Subcutaneous abdominal adipose tissue (tissue), 5 donors: ENCODE measurements around the gene EID2B.

Experiments
- H3K27ac ChIP-seq: one replicate; pipeline ENCODE4 v1.7.0; 2013; ENCODE audit warnings: low read depth, mild to moderate bottlenecking, inconsistent platforms, low read length, moderate library complexity
- H3K27me3 ChIP-seq, 5 donors: one replicate each; pipeline ENCODE4 v1.7.0; 2013; ENCODE audit warnings: low read length in 5 of 5, inconsistent platforms in 1 of 5; ENCODE audit not compliant: control insufficient read depth in 5 of 5, insufficient read depth in 4 of 5
- H3K36me3 ChIP-seq, 5 donors: one replicate each; pipeline ENCODE4 v1.7.0; 2013; ENCODE audit warnings: low read length in 5 of 5; ENCODE audit not compliant: control insufficient read depth in 5 of 5, insufficient read depth in 5 of 5
- H3K4me1 ChIP-seq, 5 donors: one replicate each; pipeline ENCODE4 v1.7.0; 2013; ENCODE audit warnings: low read length in 5 of 5, mild to moderate bottlenecking in 3 of 5, moderate library complexity in 1 of 5; ENCODE audit not compliant: control insufficient read depth in 5 of 5, insufficient read depth in 5 of 5
- H3K4me3 ChIP-seq, 5 donors: one replicate each; pipeline ENCODE4 v1.7.0; 2013; ENCODE audit warnings: low read length in 5 of 5, low read depth in 1 of 5
- H3K9ac ChIP-seq, 5 donors: one replicate each; pipeline ENCODE4 v1.7.0; 2013; ENCODE audit warnings: low read length in 5 of 5, mild to moderate bottlenecking in 4 of 5, moderate library complexity in 3 of 5
- H3K9me3 ChIP-seq, 5 donors: one replicate each; pipeline ENCODE4 v1.7.0; 2013; ENCODE audit warnings: low read length in 5 of 5; ENCODE audit not compliant: control insufficient read depth in 5 of 5
- donor health status: healthy.
- donor health status: healthy.
- donor health status: healthy.
- donor health status: healthy.
- donor health status: healthy.

EID2B gene

DNA sequence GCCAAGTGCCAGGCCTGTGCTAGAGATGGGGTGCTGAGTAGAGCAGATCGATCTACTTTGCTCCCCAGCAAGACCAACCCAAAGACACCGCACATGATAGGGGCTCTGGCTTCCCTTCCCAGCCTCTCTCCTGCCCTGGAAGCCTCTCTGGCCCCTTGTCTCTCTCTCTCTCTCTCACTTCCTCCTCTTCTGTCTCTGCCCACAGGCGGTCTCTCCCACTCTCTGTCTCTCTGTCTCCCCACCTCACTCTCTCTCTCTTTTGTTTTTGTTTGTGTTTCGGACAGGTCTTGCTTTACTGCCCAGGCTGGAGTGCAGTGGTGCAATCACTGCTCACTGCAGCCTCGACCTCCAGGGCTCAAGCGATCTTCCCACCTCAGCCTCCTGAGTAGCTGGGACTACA, 16.4 kb downstream of the EID2B start:
- H3K9me3 ChIP-seq, result peaks cover 0 to 5% (median 0%) of the 10 kb centered on the region in 5 donors
- H3K36me3 ChIP-seq, result no peaks in the 10 kb centered on the region
- H3K27me3 ChIP-seq, result peaks cover 28 to 47% (median 40%) of the 10 kb centered on the region in 5 donors
- H3K27ac ChIP-seq, result no peak overlapping the region
- H3K4me1 ChIP-seq, result peaks cover 0 to 19% (median 17%) of the 10 kb centered on the region in 5 donors
- H3K9ac ChIP-seq, result no peak overlapping the region
- H3K4me3 ChIP-seq, result no peak overlapping the region

- Histone ChIP-seq H3K4me3 (peak overlapping the region in 4 of 5 donors; percentile 22 to 53 (median 37)), H3K4me1 (peaks cover 0 to 19% (median 17%) of the 10 kb centered on the region in 5 donors), H3K27ac (no peak overlapping the region), H3K9ac (no peak overlapping the region), H3K27me3 (peaks cover 28 to 47% (median 40%) of the 10 kb centered on the region in 5 donors), H3K9me3 (peaks cover 0 to 5% (median 0%) of the 10 kb centered on the region in 5 donors), H3K36me3 (no peaks in the 10 kb centered on the region)
Measured at GRCh38 chr19:39515551-39516191, 17.0 kb downstream of the EID2B start.

DNA sequence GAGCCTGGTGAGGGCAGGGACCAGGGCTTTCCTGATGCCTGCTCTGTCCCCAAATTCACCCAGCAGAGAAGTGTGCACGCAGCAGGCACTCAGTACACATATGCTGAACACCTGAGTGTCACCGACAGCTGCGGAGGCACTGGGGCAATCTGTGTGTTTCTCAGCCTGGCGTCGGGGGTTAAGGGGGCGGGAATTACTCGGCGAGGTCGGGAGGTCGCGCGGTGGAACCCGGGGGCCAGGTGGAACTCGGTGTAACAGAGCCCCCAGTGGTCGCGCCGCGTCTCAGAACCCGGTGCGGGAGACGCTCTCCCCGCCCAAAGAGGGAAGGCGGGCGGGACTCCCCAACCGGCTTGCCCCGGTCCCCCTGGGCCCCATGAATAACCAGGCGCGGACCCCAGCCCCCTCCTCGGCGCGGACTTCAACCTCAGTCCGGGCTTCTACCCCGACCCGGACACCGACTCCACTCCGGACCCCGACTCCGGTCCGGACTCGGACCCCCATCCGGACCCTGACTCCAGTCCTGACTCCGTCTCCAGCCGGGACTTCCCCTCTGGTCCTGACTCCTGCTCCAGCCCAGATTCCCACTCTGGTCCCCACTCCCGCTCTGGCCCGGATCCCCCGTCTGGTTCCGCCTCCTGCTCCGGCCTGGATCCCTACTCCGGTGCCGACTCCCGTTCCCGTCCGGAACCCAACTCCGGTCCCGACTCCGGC, 17.7 kb downstream of the EID2B start, which contains the start of gene SELENOV:
TSS of gene SELENOV (plus strand) at position 300 of the 711 bp plus-strand sequence. CDS start at position 374, 74 bp downstream.
- no peak within 1 kb of the TSS for H3K27ac ChIP-seq
- peaks cover 28 to 47% (median 40%) of the 10 kb centered on the region in 5 donors for H3K27me3 ChIP-seq

DNA sequence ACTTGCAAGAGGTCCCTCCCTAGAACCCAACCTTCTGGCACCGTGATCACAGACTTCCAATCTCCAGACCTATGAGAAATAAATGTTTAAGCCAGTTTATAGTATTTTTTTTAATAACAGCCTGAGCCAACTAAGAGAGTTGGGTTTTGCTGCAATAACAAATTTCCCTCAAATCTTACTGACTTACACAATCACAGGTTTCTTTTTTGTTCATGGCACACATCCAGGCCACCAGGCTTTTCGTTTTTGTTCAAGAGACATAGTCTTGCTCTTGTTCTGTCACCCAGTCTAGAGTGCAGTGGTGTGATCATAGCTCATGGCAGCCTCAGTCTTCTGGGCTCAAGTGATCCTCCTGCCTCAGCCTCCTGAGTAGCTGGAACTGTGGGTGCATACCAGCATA, 19.7 kb downstream of the EID2B start:
- Histone ChIP-seq H3K4me3 (no peak overlapping the region), H3K9ac (no peak overlapping the region), H3K27me3 (peaks cover 31 to 53% (median 48%) of the 10 kb centered on the region in 5 donors), H3K4me1 (peaks cover 0 to 19% (median 17%) of the 10 kb centered on the region in 5 donors), H3K36me3 (no peaks in the 10 kb centered on the region), H3K27ac (no peak overlapping the region), H3K9me3 (peaks cover 0 to 5% (median 0%) of the 10 kb centered on the region in 5 donors)

More for the DNA sequence above, 17.7 kb downstream of the EID2B start, which contains the start of gene SELENOV:
- Histone ChIP-seq H3K9ac (no peak within 1 kb of the TSS), H3K4me1 (peaks cover 0 to 19% (median 17%) of the 10 kb centered on the region in 5 donors), H3K4me3 (peak within 1 kb of the TSS in 4 of 5 donors; percentile 22 to 53 (median 37)), H3K36me3 (no peaks in the 10 kb centered on the region), H3K9me3 (peaks cover 0 to 5% (median 0%) of the 10 kb centered on the region in 5 donors)

DNA sequence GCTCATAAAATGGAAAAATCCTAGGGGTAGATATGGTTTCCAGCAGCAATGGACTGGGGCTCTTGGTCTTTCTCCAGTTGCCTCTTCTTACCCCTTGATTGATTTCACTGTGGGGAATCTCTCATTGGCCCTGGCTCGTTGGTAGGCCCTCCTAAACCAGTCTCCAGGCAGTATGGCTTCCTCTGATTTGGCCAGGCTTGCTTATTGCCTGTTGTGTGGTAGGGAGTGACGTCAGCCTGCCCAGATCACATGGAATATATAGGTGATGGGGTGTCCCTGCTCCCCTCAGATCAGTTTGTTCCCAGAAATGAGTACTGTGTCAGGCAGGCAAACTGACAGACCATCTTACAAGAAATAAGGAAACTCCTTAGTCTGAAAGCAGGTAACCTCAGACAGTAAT, 23.4 kb downstream of the EID2B start:
- no peak overlapping the region for H3K9ac ChIP-seq
- H3K4me3 ChIP-seq, result no peak overlapping the region
- H3K27ac ChIP-seq, result no peak overlapping the region
- peaks cover 31 to 53% (median 51%) of the 10 kb centered on the region in 5 donors for H3K27me3 ChIP-seq
- peaks cover 0 to 5% (median 0%) of the 10 kb centered on the region in 5 donors for H3K9me3 ChIP-seq
- no peaks in the 10 kb centered on the region for H3K36me3 ChIP-seq
- H3K4me1 ChIP-seq, result peaks cover 0 to 10% (median 9%) of the 10 kb centered on the region in 5 donors

- Histone ChIP-seq H3K9me3 (peaks cover 0 to 5% (median 0%) of the 10 kb centered on the region in 5 donors), H3K4me1 (peaks cover 0 to 10% (median 9%) of the 10 kb centered on the region in 5 donors), H3K4me3 (no peak overlapping the region), H3K9ac (no peak overlapping the region), H3K27ac (no peak overlapping the region), H3K36me3 (no peaks in the 10 kb centered on the region), H3K27me3 (peaks cover 26 to 55% (median 51%) of the 10 kb centered on the region in 5 donors)
Measured at GRCh38 chr19:39508629-39509028, 24.0 kb downstream of the EID2B start.

GRCh38 chr19:39507715-39508364, 24.8 kb downstream of the EID2B start:
- Histone ChIP-seq H3K4me1 (peaks cover 0 to 15% (median 13%) of the 10 kb centered on the region in 5 donors), H3K4me3 (peak overlapping the region in 4 of 5 donors; percentile 53 to 62 (median 57)), H3K9ac (no peak overlapping the region), H3K9me3 (peaks cover 0 to 2% (median 0%) of the 10 kb centered on the region in 5 donors), H3K36me3 (no peaks in the 10 kb centered on the region), H3K27me3 (peaks cover 26 to 55% (median 51%) of the 10 kb centered on the region in 5 donors), H3K27ac (no peak overlapping the region)

- H3K4me3 ChIP-seq, result peak overlapping the region in 4 of 5 donors; percentile 53 to 62 (median 57)
- no peaks in the 10 kb centered on the region for H3K36me3 ChIP-seq
- peaks cover 0 to 18% (median 15%) of the 10 kb centered on the region in 5 donors for H3K4me1 ChIP-seq
- H3K9ac ChIP-seq, result no peak overlapping the region
- H3K27me3 ChIP-seq, result peaks cover 26 to 55% (median 50%) of the 10 kb centered on the region in 5 donors
- H3K27ac ChIP-seq, result no peak overlapping the region
- peaks cover 0 to 4% (median 0%) of the 10 kb centered on the region in 5 donors for H3K9me3 ChIP-seq
Measured at GRCh38 chr19:39506944-39507714, 25.5 kb downstream of the EID2B start.

DNA sequence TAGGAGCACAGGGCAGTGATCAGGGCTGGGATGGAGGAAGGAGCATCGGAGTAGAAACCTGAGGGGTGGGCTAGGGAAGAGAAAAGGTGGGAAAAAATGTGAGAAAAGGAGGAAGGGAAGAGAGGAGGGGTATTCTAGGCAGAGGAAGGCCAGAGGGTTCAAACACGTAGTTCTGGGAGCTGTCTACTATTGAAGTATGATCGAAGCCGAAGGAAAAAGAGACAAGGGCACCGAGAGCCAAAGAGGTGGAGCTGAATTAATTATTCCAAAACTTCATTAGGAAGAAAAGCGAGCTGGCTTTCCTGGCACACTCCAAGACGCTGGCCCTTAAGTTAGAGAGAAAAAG, 26.1 kb downstream of the EID2B start:
- H3K9me3 ChIP-seq, result peaks cover 0 to 4% (median 0%) of the 10 kb centered on the region in 5 donors
- H3K27me3 ChIP-seq, result peaks cover 26 to 55% (median 50%) of the 10 kb centered on the region in 5 donors
- H3K4me1 ChIP-seq, result peaks cover 0 to 18% (median 15%) of the 10 kb centered on the region in 5 donors
- H3K36me3 ChIP-seq, result no peaks in the 10 kb centered on the region
- H3K27ac ChIP-seq, result no peak overlapping the region
- no peak overlapping the region for H3K9ac ChIP-seq
- H3K4me3 ChIP-seq, result peak overlapping the region in 4 of 5 donors; percentile 53 to 62 (median 57)
